OCI-LY1 (cell line): ENCODE data around the gene RBBP4.

Experiments
- CTCF ChIP-seq: fragments of 200-600 bp; sonication (generic), shearing (Covaris generic); IDR thresholded peaks from 2 replicates; pipeline ENCODE4 v1.5.1; 2017; ENCODE audit warnings: mild to moderate bottlenecking, antibody characterized with exemption, low read length, moderate library complexity, mixed read lengths
- EZH2 ChIP-seq: fragments of 200-600 bp; sonication (generic), shearing (Covaris generic); IDR thresholded peaks from 2 replicates; pipeline ENCODE4 v1.8.0; 2017; ENCODE audit warnings: borderline replicate concordance, mixed run types, mild to moderate bottlenecking, antibody characterized with exemption, low read length, moderate library complexity, mixed read lengths

- no peak for TF ChIP-seq CTCF
- no peak for TF ChIP-seq EZH2
Observed at GRCh38 chr1:32632829-32633228, 18.2 kb upstream of the RBBP4 start.
